DMS153 (cell line): ENCODE results near the gene OMA1.
"Not testable (repeated sequence)": the region's sequence is repeated elsewhere in the genome, so short reads cannot be mapped to it uniquely, and the experiment has no call there.

ENCODE experiments used
- DNase-seq: peaks from one replicate; lab custom pipeline; 2025; lab: John Stamatoyannopoulos, UW

OMA1 gene

DNA sequence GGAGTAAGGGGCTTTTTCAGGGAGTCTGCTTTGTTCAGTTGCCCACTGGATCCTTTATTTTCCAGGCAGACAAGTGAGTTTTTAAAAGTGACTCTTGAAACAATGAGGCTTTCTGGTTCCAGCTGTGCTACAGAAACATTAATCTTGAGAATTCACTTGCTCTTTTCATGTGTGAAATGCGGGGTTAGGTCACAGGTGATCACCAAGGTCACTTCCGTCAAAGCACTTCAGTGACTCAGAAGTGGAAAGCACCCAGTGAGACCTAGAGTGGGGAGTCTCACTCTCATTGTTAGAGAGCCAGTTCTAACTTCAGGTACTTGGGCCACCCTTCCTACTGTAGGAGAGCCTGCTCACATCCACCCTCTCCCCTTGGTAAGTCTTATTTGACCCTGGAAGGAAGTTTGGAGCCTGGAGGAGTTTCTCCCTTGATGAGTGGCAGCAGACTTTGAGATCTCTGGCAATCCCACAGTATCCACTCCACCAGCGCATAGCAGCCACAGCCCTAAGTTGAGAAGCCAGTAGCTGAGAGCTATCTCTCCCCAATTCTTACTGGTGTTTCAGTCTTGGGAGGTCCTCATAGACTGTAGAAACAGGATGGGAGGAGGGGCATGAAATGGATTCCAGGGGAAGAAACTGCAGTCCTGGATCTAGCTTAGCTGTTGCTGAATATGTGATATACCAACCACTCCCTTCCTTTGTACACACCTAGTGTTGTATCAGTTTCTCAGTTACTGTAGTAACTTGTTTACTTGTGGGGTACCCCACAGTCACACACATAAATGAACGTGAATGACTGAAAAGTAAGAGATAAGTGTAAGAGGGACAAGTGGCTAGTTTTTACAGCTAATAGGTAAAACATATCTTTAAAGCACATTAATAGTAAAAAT, 27.4 kb upstream of the OMA1 start:
- no peak for DNase-seq

DNA sequence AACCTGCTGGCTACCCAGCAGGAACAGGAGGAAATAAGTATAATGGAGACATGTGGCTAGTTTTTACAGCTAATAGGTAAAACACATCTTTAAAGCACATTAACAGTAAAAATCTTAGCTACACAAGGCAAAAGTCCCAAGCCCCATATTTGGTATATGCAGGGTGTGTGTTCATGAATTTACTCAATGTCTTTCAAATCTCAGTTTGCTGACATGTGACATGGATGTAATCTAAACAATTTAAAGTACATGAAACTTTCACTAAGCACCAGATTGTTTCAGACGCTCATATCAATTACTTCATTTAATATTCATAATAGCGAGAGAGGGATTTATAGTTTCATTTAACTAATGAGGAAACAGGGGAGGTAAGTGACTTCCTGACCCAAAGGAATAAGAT, 26.6 kb upstream of the OMA1 start:
- DNase-seq, result no peak

DNA sequence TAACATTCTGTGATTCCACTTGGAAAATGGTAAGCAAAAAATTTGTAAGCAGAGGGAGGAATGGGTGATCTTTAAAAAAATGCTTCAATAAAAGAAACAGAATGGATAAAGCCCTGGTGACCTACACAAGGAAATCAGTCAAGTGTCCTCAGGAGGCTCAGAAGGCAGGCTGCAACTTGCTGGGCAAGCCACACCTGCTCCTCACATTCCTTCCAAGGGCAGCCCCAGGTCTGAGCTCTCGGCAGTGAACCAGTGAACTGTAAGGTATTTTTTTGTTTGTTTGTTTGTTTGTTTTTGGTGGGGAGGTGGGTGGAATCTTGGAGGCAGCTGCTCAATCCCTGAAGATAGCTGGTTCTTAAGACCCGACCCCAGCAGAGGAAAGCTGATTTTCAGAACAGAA, 26.2 kb upstream of the OMA1 start:
- no peak for DNase-seq

DNA sequence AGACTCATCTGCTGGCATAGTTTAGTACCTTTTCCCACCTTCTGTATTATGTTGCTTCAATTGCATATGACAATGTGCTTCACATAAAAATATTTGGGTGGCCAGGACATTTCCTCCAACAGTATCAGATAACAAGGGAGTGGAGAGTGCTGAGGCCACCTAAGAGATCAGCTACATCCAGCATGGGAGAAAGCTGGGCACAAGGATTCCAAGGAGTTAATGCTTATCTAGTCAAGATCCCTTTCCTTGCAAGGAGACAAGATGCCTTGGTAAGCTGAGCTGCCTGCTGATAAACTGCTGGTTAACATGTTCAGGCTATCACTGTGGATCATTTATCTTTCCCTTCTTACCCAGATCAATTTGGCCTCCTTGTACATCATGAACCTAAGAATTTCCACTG, 25.1 kb upstream of the OMA1 start:
- DNase-seq, result no peak

DNA sequence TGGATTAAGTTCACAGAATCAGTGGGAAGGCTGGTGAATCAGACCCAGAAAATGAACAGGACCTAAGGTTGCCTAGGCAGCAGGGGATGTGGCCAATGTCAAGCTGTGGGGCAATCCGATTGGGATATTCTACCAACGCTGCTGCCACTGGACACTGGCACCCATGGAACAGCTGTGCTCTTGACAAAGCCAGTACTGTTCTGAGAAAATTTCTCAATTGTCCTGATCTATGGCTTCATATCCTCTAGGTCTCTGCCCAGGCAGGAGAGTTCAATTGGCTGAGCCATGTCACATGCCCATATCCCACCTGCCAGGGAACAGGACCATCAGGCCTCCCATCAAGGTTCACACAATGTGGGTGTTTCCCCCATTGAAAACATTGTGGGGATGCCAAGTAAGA, 24.3 kb upstream of the OMA1 start:
- DNase-seq, result no peak

DNA sequence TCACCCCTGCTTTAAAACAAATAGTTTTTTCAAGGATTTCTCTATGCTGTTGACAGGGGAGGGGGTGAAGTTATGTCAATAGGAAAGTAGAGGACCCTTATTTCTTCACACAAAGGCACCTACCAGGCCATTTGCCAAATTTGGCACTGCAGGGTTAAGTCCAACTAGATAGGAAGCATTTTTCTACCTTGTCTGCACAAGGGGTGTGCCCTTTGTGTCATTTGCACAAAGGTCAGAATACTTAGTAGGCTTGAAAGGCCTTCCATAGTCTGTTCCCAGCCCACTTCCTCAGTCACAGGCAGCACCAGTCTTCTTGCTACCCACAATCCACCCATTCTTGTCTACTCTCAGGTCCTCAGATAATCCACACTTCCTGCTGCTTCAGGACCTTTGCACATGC, 23.6 kb upstream of the OMA1 start:
- DNase-seq, result no peak

DNA sequence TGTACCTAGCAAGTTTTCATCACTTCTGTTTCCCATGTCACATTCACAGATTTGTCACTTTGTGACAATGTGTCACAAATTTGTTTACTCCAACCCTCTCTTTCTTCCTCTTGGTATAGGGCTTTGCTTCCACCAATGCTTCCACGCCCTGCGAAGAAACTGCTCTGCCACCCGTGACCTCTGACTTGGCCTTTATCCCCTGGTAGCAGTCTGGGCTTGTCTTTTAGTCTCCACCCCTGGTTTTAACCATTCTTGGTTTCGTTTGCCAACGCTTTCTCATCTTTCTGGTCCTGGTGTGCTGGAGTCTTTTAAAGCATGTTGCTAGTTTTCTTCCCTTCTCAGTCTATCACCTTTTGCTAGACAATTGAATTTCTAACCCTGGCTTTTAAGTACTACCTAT, 22.4 kb upstream of the OMA1 start:
- DNase-seq, result no peak

DNA sequence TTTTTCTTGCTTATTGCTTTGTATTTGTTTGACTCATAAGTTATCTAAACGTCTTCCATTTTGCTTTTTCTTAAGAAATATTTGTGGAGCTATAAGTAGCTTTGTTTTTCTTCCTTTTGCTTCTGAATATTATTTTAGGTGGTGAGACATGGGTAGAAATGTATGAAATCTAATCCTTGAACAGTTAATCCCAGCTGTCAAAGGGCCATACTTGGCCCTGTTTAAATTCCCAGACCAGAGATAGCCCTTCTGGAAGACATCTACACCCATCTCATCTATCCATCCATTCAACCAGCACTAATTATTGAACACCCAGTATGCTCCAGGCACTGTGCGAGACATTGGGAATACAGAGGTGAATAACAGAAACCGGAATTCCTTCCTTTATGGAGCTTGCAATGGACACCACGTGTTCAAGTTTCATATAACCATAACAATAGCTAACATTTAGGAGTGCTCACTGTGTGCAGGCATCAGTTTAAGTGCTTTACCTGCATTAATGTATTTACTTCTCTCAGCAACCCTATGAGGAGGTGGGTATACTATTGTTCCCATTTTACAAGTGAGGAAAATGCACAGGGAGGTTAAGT, 21.8 kb upstream of the OMA1 start:
- DNase-seq, result no peak

DNA sequence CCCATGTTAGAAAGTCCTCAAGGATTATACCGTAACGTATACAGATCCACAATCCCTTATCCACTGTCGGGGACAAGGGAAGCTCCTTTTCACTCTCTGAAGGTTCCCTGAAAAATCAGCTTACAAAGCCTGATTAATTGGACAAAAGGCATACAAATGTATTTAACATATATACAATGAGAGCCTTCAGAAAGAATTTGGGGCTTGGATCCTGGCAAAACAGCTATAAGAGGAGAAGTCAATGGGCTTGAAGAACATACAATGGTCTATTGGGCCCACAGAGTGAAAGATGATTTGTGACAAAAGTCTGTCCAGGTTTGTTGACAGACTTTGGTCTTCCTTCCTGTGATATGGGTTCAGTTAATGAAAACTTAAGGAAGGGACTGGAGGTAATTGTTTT, 19.8 kb upstream of the OMA1 start:
- no peak for DNase-seq

DNA sequence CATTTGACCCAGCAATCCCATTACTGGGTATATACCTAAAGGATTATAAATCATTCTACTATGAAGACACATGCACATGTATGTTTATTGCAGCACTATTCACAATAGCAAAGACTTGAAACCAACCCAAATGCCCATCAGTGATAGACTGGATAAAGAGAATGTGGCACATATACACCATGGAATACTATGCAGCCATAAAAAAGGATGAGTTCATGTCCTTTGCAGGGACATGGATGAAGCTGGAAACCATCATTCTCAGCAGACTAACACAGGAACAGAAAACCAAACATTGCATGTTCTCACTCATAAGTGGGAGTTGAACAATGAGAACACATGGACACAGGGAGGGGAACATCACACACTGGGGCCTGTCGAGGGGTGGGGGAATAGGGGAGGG, 17.2 kb upstream of the OMA1 start:
- not testable (repeated sequence) for DNase-seq

DNA sequence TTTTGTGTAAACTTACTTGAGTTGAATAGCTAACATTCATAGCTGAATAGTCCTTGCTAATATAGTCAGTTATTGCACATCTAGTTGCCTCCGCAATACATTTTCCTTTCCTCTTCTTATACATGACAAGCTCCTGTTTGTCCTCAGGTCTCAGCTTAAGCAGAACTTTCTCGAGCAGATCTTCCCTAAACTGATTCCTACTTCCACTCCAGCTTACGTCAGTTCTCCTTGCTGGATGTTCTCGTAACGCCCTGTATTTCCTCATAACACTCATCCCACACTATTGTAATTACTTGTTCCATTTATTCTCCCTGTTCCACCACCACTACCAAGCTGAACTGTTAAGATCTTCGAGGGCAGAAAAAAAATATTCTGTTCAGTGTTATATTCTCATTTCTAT, 15.1 kb upstream of the OMA1 start:
- DNase-seq, result no peak

DNA sequence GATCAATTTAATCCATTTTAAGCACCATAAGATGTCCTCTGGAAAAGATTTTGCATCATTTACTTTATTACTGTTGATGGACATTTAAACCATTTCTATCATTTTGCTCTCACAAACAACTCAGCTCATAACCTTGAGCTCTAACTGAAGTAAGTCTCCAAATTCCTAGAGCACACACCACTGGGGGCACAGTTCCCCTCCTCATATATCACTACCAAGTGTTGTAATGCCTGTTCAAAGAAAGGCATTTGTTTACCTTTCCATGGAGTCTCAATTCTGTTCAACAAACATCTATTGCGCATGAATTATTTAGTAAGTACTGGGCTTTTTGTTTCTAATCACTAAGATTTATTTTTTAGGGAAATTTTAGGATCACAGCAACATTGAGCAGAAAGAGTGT, 8.9 kb upstream of the OMA1 start:
- DNase-seq, result no peak

DNA sequence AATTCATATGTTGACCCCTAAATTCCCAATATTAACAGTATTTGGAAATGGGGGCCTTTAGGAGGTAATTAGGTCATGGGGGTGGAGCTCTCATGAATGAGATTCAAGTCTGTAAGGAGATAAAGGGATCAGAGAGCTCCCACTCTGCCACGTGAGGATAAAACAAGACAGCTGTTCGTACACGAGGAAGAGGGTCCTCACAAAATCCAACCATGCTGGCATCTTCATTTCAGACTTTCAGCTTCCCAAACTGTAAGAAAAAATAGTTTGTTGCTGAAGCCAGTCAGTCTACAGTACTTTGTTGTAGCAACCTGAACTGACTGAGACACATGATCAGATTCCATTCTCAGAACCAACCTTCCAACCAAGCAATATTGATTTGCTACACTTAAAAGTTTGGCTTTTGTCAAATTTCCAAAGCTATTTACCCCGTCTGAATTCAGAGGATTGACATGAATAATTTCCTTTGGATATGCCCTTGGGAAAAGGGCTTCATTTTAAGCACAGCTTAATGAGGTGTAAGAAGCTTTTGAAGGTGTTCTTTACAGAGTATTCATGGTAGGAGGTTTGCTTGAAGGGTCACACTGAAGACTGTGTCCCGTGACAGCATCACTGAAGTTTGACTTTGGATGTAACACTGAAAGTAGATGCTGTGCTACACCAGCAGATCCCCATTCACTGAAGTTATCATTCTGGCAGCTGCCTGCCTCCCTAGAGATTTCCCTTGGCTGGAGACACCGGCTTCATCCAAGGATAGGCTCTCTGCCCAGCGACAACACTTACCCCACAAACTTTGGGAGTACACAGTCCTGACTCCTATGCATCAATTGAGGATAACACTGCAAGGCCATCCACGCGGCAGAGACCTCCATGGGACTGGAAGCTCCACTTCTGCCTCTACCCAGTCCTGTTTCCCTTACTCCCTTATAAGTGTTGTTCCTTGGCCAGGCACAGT, 4.9 kb upstream of the OMA1 start:
- DNase-seq, result no peak

DNA sequence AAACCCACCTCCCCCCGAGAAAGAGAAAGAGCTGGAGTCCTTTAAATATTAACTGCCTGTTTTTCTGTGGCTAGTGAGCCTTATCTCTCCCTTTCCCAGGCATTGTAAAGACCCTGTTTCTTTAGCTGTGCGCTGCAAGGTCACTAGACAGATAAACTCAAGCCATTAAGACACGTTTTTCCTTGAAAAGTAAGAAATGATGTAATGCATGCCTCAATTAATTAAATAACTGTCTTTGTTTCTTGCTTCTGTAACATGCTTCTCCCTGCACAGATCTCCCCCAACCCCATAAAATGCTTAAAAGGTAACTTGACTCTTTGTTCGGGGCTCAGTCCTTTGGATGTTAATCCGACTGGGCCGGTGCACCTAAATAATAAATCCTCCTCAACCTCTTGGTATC, 2.8 kb upstream of the OMA1 start:
- DNase-seq, result not testable (repeated sequence)

DNA sequence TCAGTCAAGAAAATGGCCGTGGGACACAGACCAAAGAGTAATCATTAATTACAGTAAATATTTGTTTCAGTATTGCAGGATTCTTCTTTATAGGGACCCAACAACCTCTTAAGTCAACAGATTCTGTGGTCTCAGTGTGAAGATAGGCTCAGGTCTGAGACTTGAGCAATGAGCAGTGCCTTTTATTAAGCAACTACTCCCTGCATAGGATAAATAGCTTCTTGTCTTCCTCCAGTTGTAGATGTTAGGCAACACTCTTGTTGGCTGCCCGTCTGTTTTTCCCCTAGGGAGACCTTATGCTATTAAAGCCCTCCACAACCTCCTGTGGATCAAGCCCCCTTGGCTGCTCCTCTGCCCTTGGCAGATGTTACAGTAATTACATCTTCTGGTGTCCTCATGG, 1.8 kb upstream of the OMA1 start:
- no peak for DNase-seq

DNA sequence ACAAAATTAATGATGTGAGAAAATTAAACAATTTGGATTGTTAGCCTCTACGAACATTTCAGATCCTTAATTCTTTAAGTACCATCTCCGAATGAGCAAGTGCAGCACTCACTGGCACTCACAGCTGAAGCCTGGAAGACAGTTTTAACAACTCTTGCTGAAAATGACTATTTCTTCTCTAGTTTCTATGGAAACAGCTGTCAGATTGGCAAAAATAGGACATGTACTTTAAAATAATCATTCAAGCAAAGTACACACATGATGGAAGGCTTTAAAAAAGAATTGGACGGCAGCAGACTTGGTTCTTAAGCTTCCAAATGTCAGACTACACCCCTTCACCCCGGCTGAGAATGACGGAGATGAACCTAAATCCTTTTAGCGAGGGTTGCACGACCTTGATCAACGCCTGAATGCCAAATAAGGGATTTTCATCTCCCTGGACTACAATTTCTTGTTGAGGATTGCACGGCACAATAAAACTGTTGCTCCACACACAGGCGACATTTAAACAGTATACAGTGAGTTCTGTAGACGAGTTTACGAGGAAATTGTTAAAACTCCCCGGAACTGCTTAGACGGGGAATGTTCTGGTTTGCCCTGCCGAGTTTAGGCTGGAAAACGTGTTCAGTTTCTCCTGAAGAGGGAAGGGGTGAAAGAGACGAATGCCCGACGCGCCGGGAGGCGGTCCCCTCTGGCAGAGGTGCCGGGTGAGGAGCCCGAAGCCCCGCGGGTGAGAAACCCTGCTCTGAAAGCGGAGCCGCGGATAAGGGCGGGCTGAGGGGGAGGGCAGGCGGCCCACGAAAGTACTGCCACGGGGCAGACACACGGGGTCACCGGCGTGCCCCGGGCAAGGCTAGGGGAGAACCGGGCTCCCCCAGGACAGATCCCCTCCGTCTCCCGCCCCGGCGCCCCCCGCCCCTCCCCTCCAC, 671 bp downstream of the OMA1 start:
- peak; percentile 22 for DNase-seq

DNA sequence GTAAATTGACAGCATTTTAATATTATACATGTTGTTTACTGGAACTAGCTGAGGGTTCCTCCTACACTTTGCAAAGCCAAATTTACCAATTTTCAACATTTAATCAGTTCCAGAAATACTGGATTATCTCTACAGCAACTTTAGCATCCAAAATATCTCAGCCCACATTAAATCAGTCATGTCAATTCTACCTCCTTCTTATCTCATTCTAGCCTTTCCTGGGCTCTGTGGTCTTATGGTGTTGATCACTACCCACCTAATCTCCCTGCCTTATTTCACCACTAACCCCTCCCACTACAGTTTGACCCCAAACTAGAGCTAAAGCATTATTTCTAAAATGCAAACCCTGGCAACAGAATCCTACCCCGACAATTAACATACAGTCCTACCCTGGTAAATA, 3.3 kb downstream of the OMA1 start:
- DNase-seq, result no peak

DNA sequence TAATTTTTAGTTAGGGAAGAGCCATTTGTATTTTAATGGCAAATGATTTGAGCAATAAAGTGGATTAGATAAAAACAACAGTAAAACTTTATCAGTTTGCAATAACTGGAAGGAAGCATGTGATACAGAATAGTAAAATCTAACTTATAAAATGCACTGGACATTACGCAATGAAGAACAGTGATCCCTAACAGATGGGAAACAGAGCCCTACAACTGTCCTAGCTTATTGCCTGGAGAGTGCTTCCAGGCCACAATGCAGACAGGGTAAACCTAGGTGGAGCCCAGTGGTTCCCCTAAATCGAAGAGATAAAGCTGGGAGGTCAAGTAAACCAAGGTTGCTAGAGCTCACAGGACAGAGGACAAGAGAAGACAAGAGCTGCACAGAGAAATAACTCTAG, 7.0 kb downstream of the OMA1 start:
- no peak for DNase-seq

DNA sequence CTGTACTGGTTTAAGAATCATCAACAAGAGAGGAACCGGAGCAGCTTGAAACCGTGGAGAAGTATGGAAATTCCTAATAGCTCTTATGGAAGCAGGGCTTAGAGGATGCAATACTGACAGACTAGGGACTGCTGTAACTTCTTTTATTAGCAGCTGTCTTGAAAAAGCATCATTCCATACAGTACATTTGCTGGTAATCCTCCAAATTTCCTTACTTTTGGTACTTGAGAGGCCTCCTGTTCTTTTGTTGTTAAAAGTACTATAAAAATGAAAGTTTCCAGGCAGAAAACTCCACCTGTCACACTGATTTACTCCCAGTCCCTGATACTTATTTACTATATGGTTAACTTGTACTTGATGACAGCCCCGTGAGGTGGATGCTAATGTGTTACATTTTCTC, 7.7 kb downstream of the OMA1 start:
- no peak for DNase-seq

DNA sequence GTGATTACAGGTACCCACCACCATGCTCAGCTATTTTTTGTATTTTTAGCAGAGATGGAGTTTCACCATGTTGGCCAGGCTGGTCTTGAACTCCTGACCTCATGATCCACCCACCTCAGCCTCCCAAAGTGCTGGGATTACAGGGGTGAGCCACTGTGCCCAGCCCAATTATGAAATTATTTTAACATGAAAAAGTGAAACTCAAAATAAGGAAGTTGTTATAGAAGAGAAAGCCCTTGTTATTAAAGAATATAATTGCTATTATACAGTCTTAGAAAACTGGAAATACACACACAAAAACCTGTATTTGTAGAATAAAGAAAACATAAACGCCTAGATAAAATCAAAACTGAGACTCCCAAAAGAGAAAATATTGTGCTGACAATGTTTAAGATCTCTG, 14.7 kb downstream of the OMA1 start:
- DNase-seq, result not testable (repeated sequence)

DNA sequence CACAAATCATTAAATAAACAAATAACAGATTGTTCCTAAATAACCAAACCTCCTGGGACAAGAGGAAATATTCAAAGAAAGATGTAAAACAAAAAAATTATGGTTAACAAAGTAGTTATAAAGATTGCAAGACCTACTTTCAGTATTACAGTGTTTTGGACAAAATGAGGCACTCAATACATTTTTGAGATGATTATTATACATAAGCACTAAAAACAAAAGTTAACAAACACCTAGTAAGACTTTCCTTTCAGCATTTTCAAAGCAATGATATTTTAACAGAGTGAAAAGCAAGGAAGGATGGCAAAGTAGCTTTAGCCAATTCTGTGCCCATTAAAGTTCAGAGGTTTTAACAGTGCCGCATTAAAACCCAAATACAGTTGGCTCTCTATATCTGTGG, 17.2 kb downstream of the OMA1 start:
- DNase-seq, result no peak

DNA sequence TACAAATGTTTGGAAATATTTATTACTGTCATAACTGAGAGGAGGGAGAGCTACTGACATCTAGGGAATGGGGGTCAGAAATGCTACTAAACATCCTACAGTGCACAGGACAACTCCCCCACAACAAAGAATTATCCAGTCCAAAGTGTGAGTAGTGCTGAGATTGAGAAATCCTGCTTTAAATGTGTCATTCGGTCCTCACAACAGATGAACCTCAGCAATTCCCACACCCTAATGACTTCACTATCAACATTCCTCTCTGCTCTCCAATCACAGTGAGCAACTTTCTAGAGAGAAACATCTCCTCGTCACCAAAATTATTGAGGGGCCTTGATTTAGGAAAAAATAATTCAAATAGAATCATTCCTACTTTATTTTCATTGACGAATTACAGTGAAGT, 18.0 kb downstream of the OMA1 start:
- DNase-seq, result no peak
